ENCODE measurements around the gene MAP3K21.

The MAP3K21 gene

DNA sequence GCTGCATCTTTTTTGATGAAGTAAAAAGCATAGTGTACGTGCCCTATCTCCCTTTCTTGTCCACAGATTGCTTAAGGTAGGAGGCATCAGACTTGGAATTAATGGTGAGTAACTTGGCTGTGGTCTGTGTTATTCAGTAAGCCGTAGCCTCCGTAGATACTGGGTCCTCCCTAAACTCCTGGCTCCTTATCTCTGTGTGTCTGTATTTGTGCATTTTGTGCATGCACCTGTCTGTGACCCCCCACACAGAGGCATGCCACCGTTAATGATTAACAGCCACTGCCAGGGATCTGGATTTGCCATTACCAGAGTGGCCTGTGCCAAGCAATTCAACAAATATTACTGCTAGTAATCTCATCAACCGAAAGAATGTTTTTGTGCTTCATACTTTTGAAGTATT lies 31.9 kb downstream of the MAP3K21 start:
- no peak for DNase-seq (ENCODE audit: low spot score)

DNA sequence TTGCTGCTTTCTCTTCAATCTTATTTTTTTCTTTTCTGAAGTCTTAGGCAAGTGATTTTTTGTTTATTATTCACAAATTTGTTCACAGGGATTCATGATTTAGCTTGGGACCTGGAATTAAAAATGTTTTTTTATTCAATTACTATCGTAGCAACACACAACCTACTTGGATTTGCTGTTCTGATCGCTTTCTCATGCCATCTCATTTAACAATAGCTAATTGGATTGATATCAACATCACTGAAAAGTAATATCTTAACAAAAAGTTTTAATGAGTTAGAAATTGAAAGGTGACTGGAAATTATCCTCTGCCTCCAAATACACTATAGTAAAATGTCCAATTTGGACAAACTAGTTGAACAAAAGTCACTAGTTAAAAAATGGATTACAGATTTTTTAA lies 32.4 kb downstream of the MAP3K21 start:
- no peak for DNase-seq (ENCODE audit: low spot score)

DNA sequence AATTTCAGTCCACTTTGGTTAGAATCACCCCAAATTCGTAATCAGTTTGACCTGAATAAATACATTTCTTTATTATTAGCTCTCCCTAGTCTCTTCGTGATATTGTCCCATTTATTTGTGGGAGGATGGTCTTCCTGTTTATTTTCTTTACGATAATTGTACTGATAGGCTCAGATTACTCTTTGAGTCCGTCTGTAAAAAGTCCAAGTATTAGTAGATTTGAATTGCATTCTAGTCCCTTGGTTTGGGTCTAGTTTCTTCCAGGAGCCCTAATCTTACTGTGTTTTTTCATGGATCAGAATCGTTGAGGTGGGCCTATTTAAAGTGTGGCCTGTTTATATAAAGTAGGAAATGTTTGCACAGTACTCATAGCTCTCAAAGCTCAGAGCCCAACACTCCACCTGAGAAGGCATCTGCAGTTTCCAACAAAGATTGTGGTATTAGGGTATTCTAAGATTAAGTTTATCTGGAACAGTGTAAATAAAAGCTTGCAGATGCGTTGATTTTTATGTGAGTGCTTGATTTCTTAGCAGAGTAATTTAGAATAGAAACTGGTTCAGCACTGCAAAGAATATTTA lies 33.1 kb downstream of the MAP3K21 start:
- no peak for DNase-seq (ENCODE audit: low spot score)

DNA sequence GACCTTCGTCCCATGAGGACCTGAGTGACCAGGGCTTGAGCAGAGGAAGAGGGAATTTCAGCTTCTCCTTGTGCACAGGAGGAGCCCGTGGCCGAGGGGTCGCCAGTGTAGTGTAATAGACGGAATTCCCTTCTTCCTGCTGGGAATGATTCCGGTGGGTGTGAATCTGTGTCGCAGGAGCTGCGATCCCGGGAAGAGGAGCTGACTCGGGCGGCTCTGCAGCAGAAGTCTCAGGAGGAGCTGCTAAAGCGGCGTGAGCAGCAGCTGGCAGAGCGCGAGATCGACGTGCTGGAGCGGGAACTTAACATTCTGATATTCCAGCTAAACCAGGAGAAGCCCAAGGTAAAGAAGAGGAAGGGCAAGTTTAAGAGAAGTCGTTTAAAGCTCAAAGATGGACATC lies 34.4 kb downstream of the MAP3K21 start:
- DNase-seq (ENCODE audit: low spot score) = no peak

DNA sequence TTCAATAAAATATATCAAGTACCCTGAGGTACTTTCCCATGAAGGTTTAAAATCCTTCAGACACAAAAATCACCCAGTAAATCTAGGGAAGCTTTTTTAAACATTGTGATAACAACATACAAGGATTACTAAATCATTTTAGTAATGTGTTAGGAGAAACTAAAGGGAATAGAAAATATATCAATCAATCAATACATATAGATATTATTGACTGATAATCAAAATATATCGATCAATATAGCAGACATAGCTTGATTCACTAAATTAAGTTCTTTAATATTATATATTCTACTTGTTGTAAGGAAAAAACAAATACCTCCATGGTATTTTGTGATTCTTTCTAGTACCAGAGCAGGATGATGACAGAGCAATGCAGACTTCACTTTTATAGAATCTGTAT lies 35.2 kb downstream of the MAP3K21 start:
- DNase-seq (ENCODE audit: low spot score) = no peak

DNA sequence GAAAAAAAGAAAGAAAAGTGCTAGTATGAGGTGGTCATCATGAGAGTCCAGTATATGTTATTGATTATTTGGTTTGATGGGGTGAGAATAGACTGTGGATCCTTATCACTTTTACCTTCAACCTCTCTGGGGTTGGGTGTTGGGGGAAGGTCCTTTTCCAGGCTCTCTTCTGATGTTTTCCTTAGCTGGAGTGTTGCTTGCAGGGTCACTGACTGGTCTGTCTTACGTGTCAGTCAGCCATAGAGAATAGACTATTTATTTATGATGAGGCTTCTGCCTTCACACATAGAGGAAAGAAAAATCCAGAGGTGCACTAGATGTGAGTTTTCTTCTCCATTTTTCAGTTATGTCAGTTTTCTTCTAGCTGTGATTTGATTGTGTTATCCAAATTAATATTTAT lies 36.5 kb downstream of the MAP3K21 start:
- DNase-seq (ENCODE audit: low spot score) = no peak

DNA sequence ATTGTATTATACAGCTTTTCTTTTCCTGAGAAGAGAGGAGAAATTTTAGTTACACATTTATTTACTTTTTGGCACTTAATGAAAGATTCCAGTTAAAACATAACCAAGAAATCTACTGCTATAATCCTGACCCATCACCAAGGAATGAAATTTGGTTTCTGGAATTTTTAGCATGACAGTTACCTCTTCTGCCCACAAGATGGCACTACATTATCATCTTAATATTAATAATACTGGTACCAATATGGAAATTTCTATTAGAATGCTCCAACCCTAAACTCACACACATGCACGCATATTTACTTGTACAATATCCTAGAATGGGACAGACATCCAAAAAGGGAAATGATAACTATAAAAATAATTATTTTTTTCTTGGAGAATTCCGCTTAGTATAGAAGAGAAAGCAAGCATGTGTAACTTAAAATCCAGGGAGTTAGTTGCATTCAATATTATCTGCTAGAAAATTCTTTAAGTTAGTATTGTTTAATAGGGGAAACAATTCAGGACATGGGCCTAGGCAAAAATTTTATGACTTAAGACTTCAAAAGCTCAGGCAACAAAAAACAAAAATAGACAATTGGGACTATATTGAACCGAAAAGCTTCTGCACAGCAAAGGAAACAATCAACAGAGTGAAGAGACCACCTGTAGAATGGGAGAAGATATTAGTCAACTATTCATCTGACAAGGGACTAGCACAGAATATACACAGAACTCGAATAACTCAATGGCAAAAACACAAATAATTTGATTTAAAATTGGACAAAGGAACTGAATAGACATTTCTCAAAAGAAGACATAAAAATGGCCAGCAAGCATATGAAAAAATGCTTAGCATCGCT lies 37.4 kb downstream of the MAP3K21 start:
- no peak for DNase-seq (ENCODE audit: low spot score)

DNA sequence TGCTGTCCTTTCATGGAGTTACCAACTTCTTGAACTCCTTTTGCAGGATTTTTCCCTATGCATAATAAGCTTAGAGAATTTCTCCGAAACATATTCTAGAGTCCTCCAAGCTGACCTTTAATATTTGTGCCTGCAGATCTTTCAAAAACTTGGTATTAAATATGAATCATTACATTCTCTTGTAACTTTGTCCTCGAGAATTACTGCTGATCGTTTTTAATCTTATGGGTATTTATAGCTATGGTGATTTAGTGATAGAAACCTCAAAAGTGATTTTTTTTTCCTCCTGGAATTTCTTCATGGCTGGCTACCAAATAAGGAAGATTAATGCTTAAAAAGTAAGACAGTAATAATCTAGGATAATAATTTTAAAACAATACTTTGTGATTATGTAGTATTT lies 39.1 kb downstream of the MAP3K21 start:
- DNase-seq (ENCODE audit: low spot score) = no peak

DNA sequence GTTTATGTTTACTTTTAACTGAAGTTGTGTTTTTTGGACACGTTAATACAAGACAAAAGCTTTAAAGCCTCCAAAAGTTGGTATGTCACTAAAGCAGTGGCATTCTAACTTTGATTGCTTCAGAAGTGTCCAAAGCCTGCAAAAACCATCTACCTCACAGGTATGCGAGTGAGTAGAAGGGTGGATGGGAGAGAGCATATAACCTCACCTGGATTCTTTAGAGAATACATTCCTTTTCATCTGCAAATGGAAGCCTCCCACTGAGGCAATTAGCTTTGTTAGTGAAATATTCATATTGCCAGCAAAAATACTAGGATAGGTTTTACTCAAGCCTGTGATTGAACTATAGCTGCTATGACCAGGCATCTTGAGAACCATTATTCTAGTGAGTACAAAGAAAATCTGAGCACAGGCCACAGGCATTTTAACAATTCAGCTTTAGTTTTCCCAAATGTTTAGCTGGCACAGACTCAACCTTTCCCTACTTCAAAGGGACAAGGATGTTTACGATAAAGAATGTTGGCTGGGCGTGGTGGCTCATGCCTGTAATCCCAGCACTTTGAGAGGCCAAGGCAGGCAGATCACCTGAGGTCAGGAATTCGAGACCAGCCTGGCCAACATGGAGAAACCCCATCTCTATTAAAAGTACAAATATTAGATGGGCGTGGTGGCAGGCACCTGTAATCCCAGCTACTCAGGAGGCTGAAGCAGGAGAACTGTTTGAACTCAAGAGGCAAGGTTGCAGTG lies 39.7 kb downstream of the MAP3K21 start:
- no peak for DNase-seq (ENCODE audit: low spot score)

DNA sequence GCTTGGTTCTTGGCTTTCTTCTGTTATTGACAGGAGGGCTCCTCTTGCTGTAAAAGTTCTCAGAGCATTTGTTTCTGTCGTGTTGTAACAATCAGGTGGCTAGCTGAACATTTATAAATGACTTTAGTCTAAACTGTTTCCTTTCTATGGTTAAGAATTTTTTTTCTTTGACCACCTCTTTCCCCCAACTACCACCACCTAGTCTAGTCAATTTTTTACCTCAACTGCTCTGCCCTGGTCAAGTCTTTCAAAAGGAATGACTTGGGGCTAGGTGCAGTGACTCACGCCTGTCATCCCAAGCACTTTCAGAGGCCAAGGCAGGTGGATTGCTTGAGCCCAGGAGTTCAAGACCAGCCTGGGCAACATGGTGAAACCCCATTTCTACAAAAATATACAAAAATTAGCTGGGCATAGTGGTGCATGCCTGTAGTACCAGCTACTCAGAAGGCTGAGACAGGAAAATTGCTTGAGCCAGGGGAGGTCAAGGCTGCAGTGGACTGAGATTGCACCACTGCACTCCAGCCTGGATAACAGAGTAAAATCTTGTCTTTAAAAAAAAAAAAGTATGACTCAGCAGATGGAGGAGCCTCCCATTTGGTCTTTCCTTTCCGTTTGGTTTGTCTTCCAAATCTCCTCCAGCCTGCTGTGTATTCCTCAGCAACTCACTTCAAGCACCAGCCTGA lies 40.7 kb downstream of the MAP3K21 start:
- DNase-seq (ENCODE audit: low spot score) = no peak

DNA sequence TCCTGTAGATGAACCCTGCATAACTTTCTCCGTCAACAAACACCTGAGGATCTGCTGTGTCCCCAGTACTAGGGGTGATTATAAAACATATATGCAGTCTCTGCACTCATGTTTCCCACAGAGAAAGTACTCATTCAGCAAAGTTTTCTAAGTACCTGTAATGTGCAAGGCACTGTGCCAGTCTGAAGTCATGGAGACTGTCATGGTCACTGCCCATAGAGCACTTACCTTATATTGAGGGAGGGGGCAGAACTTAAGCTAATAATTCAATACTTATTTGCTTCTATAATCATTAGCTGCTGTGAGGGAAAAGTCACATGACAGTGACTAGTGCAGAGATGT lies 41.2 kb downstream of the MAP3K21 start:
- no peak for DNase-seq (ENCODE audit: low spot score)

DNA sequence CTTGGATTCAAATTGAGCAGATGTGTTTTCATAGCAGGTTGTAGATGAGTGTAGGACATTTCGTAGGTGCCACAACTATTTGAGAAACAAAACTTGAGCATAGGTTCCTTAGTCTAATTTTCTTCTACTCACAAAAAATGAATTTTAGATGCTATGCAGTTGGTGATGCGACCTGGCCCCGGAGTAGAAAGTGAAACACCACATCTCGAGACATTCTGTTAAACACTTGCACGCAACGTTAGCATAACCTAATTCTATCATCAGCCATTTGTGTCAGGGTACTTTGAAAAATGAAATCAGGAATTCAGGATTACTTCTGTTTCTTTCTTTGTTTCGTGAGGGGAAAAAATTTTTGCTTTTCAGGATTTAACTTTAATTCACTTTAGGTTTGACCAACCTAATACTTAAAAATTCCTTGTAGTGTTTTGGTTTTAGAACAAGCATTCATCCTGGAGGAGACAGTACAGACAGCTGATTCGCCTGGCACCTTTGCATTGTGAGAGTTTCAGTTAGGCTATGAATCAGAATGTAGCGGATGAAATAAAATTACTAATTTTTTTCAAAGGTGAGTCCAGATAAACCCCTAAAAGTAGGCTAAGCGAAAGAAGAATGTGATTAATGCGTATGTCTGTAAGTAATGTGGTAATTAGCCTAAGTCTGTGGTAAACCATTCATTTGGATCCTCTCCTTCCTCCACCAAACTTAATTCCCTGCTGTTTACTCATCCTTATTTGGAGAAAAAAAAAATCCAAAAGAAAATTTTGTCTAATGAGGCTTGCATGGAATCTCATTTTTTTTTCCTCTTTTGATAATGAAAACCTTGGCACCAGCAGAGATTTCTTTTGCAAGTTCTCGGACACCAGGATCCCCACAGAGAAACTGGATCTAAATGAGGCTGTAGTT lies 44.9 kb downstream of the MAP3K21 start:
- no peak for DNase-seq (ENCODE audit: low spot score)

DNA sequence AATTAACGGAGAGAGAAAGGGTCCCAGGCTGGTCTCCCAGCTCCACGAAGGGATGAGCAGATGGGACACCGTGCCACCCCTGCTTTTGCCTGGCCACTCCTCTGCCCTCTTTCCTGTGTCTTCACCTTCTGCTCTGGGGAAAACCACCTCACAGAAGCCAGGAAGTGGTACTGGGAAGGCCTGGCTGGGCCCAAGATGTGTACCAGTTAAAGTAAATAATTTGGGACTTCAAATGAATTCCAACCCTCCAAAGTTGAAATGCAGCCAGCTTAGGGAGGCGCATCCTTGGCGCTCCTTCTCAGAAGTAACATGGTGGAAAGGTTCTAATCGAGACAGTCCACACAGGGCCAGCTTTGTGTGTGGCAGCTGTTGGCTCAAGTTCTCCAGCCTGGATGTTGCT lies 45.7 kb downstream of the MAP3K21 start:
- no peak for DNase-seq (ENCODE audit: low spot score)

DNA sequence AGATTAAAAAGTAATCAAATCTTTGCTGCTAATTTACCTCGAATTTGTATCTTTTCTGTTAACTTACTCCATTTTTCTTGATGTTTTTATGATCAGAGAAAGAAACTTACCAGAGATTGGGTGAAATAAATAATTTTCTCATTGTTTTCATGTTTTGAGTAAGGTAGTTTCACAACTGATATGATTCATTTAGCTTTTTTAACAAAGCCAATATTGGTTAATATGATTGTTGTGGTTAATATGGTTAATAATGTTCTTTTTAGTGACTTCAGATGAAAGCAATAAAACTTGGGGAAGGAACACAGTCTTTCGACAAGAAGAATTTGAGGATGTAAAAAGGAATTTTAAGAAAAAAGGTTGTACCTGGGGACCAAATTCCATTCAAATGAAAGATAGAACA lies 48.1 kb downstream of the MAP3K21 start:
- DNase-seq (ENCODE audit: low spot score) = no peak

DNA sequence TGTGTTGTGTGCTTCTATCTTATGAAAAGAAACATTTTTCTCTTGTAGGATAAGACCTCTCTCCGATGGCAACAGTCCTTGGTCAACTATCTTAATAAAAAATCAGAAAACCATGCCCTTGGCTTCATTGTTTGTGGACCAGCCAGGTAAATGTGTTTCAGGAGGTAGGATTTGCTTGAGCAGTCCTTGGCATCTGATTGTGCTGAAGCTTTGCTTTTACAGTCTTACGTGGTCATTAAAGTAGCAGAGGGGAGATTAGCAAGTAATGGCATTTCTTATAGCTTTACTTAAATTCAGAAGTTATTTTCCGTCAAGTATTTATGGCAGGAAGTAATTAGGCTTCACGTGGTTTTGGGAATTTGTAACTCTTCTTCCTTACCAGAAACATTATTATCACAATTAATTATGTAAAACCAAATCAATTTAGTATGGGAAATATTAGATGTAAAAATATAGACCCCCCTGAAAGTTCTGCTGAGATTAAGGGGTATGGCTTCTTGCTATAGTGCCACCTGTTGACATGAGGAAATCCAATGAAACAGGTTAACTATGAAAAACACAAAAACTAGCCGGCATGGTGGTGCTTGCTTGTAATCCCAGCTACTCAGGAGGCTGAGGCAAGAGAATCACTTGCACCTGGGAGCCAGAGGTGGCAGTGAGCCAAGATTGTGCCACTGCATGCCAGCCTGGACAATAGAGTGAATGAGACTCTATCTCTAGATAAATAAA lies 49.0 kb downstream of the MAP3K21 start:
- no peak for DNase-seq (ENCODE audit: low spot score)

DNA sequence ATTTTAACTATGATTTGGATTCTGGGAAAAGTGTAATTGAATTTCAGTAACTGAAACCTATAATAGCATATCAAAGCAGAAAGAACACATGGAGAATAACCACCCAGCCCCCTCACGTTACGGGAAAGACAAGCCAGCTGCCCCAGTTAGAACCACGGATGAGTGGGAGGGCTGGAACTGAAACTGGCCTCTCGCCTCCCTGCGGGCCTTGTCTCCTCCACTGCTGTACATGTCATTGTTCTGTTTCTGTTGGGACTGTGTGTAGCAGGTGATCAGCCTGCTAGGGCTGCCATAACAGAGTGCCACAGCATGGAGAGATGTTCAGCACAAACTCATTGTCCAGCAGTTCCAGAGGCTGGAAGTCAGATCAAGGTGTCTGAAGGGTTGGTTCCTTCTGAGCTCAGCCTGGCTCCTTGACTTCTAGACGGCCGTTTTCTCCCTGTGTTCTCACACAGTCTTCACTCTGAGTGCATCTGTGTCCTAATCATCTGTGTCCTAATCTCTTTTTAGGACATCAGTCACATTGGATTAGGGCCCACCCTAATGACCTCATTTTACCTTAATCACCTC lies 52.4 kb downstream of the MAP3K21 start:
- no peak for DNase-seq (ENCODE audit: low spot score)

DNA sequence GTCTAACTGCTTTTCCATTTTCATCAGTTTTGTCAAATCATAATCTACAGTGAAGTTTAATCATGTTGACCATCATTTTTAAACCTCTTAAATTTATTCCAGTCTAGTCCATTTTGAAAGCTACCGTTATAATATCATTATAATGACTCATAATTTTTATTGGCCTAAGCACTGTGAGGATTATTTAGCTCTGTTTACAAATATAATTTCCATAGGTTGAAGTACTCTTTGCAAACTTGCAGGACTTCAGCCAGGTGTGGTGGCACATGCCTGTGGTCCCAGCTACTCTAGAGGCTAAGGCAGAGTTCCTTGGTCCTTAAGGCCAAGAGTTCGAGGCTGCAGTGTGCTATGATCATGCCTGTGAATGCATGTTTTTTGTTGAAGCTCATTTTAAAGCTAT lies 54.3 kb downstream of the MAP3K21 start:
- no peak for DNase-seq (ENCODE audit: low spot score)

DNA sequence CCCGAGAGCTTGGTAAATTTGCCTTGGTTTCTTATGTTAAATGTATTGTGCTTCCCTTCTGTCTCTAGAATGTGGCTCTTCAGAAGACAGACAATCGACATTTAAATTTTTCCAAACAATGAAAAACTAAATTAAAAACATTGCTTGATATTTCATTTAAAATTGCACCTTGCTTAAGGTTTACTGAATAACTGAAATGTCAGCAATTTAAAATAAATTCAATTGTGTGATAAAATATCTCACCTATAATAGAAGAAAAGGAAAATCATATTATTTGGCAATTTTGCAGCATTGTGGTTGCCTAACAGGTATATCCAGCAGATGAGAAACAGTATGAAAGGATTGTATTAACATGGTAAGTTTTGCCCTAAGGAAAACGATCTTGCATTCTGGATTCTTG lies 56.5 kb downstream of the MAP3K21 start:
- DNase-seq (ENCODE audit: low spot score) = no peak

DNA sequence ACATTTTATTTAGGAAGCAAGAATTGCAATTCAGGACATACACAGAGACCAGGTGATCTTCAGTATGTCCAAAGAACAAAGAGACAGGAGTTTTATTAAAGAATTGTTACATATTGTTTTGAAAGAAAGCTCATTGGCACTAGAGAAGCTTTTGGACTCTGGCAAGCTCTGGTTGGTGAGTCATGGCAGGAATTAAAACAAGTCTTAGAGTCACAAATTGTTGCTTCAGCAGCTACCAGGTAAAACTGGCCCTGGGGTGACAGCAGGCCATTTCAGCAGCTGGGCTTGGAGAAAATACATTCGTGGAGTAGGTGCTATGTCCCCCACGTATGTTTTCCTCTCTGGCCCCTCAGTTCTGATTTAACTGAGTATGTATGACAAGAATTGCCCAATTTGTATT lies 58.8 kb downstream of the MAP3K21 start:
- no peak for DNase-seq (ENCODE audit: low spot score)

DNA sequence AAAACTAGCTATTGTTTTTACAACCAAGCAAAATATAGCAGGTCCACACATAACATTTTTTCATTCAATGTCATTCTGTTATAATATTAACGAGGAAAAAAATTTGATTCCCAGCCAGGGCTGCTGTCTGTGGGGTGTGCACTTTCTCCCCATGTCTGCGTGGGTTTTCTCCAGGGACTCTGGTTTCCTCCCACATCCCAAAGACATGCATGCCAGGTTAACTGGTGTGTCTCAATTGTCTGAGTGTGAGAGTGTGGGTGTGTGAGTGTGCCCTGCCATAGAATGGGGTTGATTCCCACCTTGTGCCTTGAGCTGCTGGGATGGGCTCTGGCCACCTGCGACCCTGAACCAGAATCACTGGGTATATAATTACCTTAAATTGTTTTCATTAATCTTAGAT lies 60.1 kb downstream of the MAP3K21 start:
- DNase-seq (ENCODE audit: low spot score) = no peak

DNA sequence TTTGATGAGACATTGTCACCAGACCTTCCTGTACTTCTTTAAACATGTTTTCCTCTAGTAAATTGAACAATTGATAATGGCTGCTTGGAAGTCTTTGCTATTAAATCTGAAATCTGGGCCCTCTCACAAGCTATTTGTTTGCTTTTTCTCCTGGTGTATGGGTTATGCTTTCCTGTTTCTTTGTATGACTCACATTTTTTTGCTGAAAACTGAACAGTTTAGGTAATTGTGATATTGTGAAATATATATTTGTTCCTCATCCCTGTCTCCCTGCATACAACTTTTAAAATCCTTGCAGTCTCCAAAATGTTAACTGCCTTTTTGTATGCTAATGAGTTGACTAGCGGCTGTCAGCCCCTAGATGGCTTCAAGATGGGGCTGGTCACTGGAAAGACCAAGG lies 61.6 kb downstream of the MAP3K21 start:
- DNase-seq (ENCODE audit: low spot score) = no peak
